Spinal cord (tissue), 10 donors: ENCODE measurements around the gene ACSM2A. TPM values are rescaled to one million over a fixed set of nuclear protein-coding genes. Genes with fewer than 3 reads are reported as not detected.
"Not testable (repeated sequence)": the region's sequence is repeated elsewhere in the genome, so short reads cannot be mapped to it uniquely, and the experiment has no call there.

Experiments used
- DNase-seq, 6 donors: peaks; one replicate each; pipeline versions ENCODE4 v3.0.0 to v3.0.0-alpha.2; 2013 to 2015; ENCODE audit warnings: low spot score in 6 of 6, low read depth in 4 of 6
- H3K27ac ChIP-seq: one replicate; pipeline ENCODE4 v1.5.1; 2013; ENCODE audit warnings: low read depth, low read length, control low read depth
- H3K27me3 ChIP-seq: one replicate; pipeline ENCODE4 v1.6.1; 2013; ENCODE audit warnings: low read length; ENCODE audit not compliant: control insufficient read depth, insufficient read depth
- H3K36me3 ChIP-seq: one replicate; pipeline ENCODE4 v1.6.1; 2013; ENCODE audit warnings: low read length; ENCODE audit not compliant: control insufficient read depth, insufficient read depth
- H3K4me1 ChIP-seq: one replicate; pipeline ENCODE4 v1.6.1; 2013; ENCODE audit warnings: low read length; ENCODE audit not compliant: control insufficient read depth, insufficient read depth
- H3K4me3 ChIP-seq: one replicate; pipeline ENCODE4 v1.5.1; 2013; ENCODE audit warnings: low read depth, low read length, control low read depth
- H3K9me3 ChIP-seq: one replicate; pipeline ENCODE4 v1.6.1; 2013; ENCODE audit warnings: low read length; ENCODE audit not compliant: control insufficient read depth, insufficient read depth
- WGBS: methylation state at CpG from one replicate; pipeline ENCODE4 v1.1.5; 2013; ENCODE audit warnings: missing lambda C conversion rate; ENCODE audit not compliant: insufficient coverage; 5-methylcytosine and 5-hydroxymethylcytosine counted together
- long read RNA-seq, 4 donors: transcript quantifications; one replicate each; lab custom pipeline, GENCODE V29; 2026
- polyA plus RNA-seq, 2 donors: library from polyadenylated mRNA; unstranded; fragments of 120-200 nt; gene quantifications; one replicate each; pipeline ENCODE4 v1.2.1, GENCODE V29; 2013; ENCODE audit not compliant: insufficient read length in 2 of 2
- total RNA-seq, 2 donors: library from RNA; depleted of rRNA in 1 of 2; stranded (reverse); fragments of 120-200 nt in 1 of 2; fragments of >200 nt in 1 of 2; gene quantifications; one replicate each; pipeline versions ENCODE4 v1.2.3 to v1.2.4, GENCODE V29; 2013 to 2014
- donor health status: healthy.

The ACSM2A gene
- total RNA-seq (under 1 TPM in 1 of 2 donors, not detected in 1; 0.11 TPM), polyA plus RNA-seq (under 1 TPM; 0.56 to 0.71 TPM)
- long read RNA-seq, donor 1: 0 reads
- long read RNA-seq, donor 2: 0 reads
- long read RNA-seq, donor 3: 0 reads
- long read RNA-seq, donor 4: 0 reads

GRCh38 chr16:20451364-20451763 is at the start of gene ACSM2A:
Gene ACSM2A, plus strand, starts transcription at chr16:20451521. Its CDS starts 8,594 bp downstream, at chr16:20460115.
- not testable (repeated sequence) for H3K27ac ChIP-seq, H3K27me3 ChIP-seq, H3K4me1 ChIP-seq, DNase-seq, H3K9me3 ChIP-seq, H3K36me3 ChIP-seq, H3K4me3 ChIP-seq
- no CpG with 5 or more reads among the region's 1 CpG for WGBS

- H3K4me1 ChIP-seq: no peaks in the 10 kb centered on the region
- H3K4me3 ChIP-seq: no peak overlapping the region
- H3K27me3 ChIP-seq: no peaks in the 10 kb centered on the region
- no peaks in the 10 kb centered on the region for H3K9me3 ChIP-seq
- no peaks in the 10 kb centered on the region for H3K36me3 ChIP-seq
- H3K27ac ChIP-seq: no peak overlapping the region
- no peak for DNase-seq
- 80% methylated on average over 1 of the region's 2 CpGs for WGBS
Observed at GRCh38 chr16:20402651-20403050, 48.7 kb upstream of the ACSM2A start.

- no peaks in the 10 kb centered on the region for H3K27me3 ChIP-seq
- no peak for DNase-seq
- 92% methylated on average over 2 of the region's 2 CpGs for WGBS
- no peaks in the 10 kb centered on the region for H3K36me3 ChIP-seq
- H3K9me3 ChIP-seq: no peaks in the 10 kb centered on the region
- no peak within 1 kb of the TSS for H3K27ac ChIP-seq
- H3K4me3 ChIP-seq: no peak within 1 kb of the TSS
- no peaks in the 10 kb centered on the region for H3K4me1 ChIP-seq
Observed at GRCh38 chr16:20404637-20405036, 46.7 kb upstream of the ACSM2A start, which contains the start of gene PDILT. Gene PDILT, minus strand, starts transcription at chr16:20404737. Its CDS starts 5,437 bp downstream, at chr16:20399300.

GRCh38 chr16:20409398-20410120 is 41.8 kb upstream of the ACSM2A start, which contains the start of gene ACSM5:
Gene ACSM5, plus strand, starts transcription at chr16:20409534. Its CDS starts 1,951 bp downstream, at chr16:20411485.
- no peaks in the 10 kb centered on the region for H3K27me3 ChIP-seq
- no peaks in the 10 kb centered on the region for H3K4me1 ChIP-seq
- WGBS: 70% methylated on average over 5 of the region's 6 CpGs
- H3K27ac ChIP-seq: no peak within 1 kb of the TSS
- no peaks in the 10 kb centered on the region for H3K36me3 ChIP-seq
- no peak within 1 kb of the TSS for H3K4me3 ChIP-seq
- peak in 2 of 6 donors; percentile 42 to 51 for DNase-seq
- H3K9me3 ChIP-seq: no peaks in the 10 kb centered on the region

- H3K27me3 ChIP-seq: no peaks in the 10 kb centered on the region
- WGBS: 100% methylated on average over 1 of the region's 6 CpGs
Observed at GRCh38 chr16:20410121-20410723, 41.1 kb upstream of the ACSM2A start.

GRCh38 chr16:20411055-20411454 is 40.3 kb upstream of the ACSM2A start:
- Histone ChIP-seq H3K4me1 (no peaks in the 10 kb centered on the region), H3K9me3 (no peaks in the 10 kb centered on the region), H3K27me3 (no peaks in the 10 kb centered on the region), H3K36me3 (no peaks in the 10 kb centered on the region), H3K27ac (no peak overlapping the region), H3K4me3 (no peak overlapping the region)
- WGBS: no CpG with 5 or more reads among the region's 2 CpGs
- no peak for DNase-seq

More at GRCh38 chr16:20410121-20410723, 41.1 kb upstream of the ACSM2A start:
- Histone ChIP-seq H3K4me3 (no peak overlapping the region), H3K4me1 (no peaks in the 10 kb centered on the region), H3K27ac (no peak overlapping the region), H3K36me3 (no peaks in the 10 kb centered on the region), H3K9me3 (no peaks in the 10 kb centered on the region)
- DNase-seq: no peak

- no peak overlapping the region for H3K27ac ChIP-seq
- WGBS: no CpG with 5 or more reads among the region's 1 CpG
- H3K9me3 ChIP-seq: no peaks in the 10 kb centered on the region
- DNase-seq: no peak
- no peaks in the 10 kb centered on the region for H3K27me3 ChIP-seq
- no peaks in the 10 kb centered on the region for H3K36me3 ChIP-seq
- H3K4me3 ChIP-seq: no peak overlapping the region
- H3K4me1 ChIP-seq: no peaks in the 10 kb centered on the region
Observed at GRCh38 chr16:20415541-20415940, 35.8 kb upstream of the ACSM2A start.

GRCh38 chr16:20419093-20419492 is 32.2 kb upstream of the ACSM2A start:
- H3K4me3 ChIP-seq, H3K27ac ChIP-seq, DNase-seq, H3K36me3 ChIP-seq, H3K9me3 ChIP-seq, H3K4me1 ChIP-seq, H3K27me3 ChIP-seq: not testable (repeated sequence)
- WGBS: 82% methylated on average over 7 of the region's 8 CpGs

GRCh38 chr16:20421748-20422147 is 29.6 kb upstream of the ACSM2A start:
- H3K27me3 ChIP-seq, DNase-seq, H3K4me3 ChIP-seq, H3K36me3 ChIP-seq, H3K27ac ChIP-seq, H3K4me1 ChIP-seq, H3K9me3 ChIP-seq: not testable (repeated sequence)
- WGBS: no CpG with 5 or more reads among the region's 2 CpGs

GRCh38 chr16:20423772-20424128 is 27.6 kb upstream of the ACSM2A start:
- WGBS: 95% methylated on average over 4 of the region's 5 CpGs

More at GRCh38 chr16:20423772-20424128, 27.6 kb upstream of the ACSM2A start:
- not testable (repeated sequence) for H3K36me3 ChIP-seq, H3K4me1 ChIP-seq, H3K27me3 ChIP-seq, H3K4me3 ChIP-seq, H3K9me3 ChIP-seq, H3K27ac ChIP-seq, DNase-seq
